Naive thymus-derived CD4-positive, alpha-beta T cell (primary cell): ENCODE data around the gene FHIT. TPM values are rescaled to one million over a fixed set of nuclear protein-coding genes. Genes with fewer than 3 reads are reported as not detected.

Experiments used
- ATAC-seq: fragments of 150-1000 bp; cut with Tn5 transposase; 2 replicates; pipeline ENCODE4 v1.10.0; 2021; ENCODE audit warnings: mild to moderate bottlenecking, moderate library complexity
- CTCF ChIA-PET: fragments of 350-600 bp; sonication (Branson Sonifier 250); formaldehyde crosslinking; loops from one replicate; lab custom pipeline; 2021; ENCODE audit warnings: antibody characterized with exemption; lab: Charles Lee
- POLR2A ChIA-PET: fragments of 350-600 bp; sonication (Branson Sonifier 250); formaldehyde crosslinking; loops from one replicate; lab custom pipeline; 2021; ENCODE audit warnings: antibody characterized with exemption, inconsistent platforms; lab: Charles Lee
- DNase-seq, 9 donors: peaks; one replicate each; pipeline versions ENCODE4 v3.0.0 to v3.0.0-alpha.2; 2020 to 2022; ENCODE audit warnings: mixed read lengths in 1 of 9
- H3K27ac ChIP-seq: one replicate; pipeline ENCODE4 v1.7.0; 2013; ENCODE audit warnings: mild to moderate bottlenecking, low read depth, low read length, moderate library complexity
- H3K27me3 ChIP-seq, 2 donors: one replicate each; pipeline ENCODE4 v1.7.0; 2013; ENCODE audit warnings: low read length in 2 of 2, mild to moderate bottlenecking in 2 of 2, moderate library complexity in 2 of 2; ENCODE audit not compliant: control insufficient read depth in 2 of 2, insufficient read depth in 2 of 2
- H3K36me3 ChIP-seq, 3 experiments: 1 replicate in 2 of 3; 2 replicates in 1 of 3; pipeline ENCODE4 v1.7.0; 2013; ENCODE audit warnings: low read length in 3 of 3, mild to moderate bottlenecking in 3 of 3, moderate library complexity in 1 of 3; ENCODE audit not compliant: insufficient read depth in 3 of 3, control insufficient read depth in 2 of 3
- H3K4me1 ChIP-seq, 2 donors: one replicate each; pipeline ENCODE4 v1.7.0; 2013; ENCODE audit warnings: low read length in 2 of 2, mild to moderate bottlenecking in 2 of 2, moderate library complexity in 1 of 2; ENCODE audit not compliant: control insufficient read depth in 2 of 2, insufficient read depth in 2 of 2
- H3K4me3 ChIP-seq: 2 replicates; pipeline ENCODE4 v1.7.0; 2013; ENCODE audit warnings: mild to moderate bottlenecking, low read length
- H3K9me3 ChIP-seq, 3 experiments: 1 replicate in 2 of 3; 2 replicates in 1 of 3; pipeline ENCODE4 v1.7.0; 2013; ENCODE audit warnings: low read length in 3 of 3; ENCODE audit not compliant: control insufficient read depth in 2 of 3
- H3K27ac Mint-ChIP-seq, 9 donors: one replicate each; pipeline ENCODE4 v1.8.0; 2020 to 2022; ENCODE audit warnings: mixed read lengths in 9 of 9, mild to moderate bottlenecking in 8 of 9, moderate library complexity in 5 of 9, inconsistent platforms in 2 of 9
- H3K27me3 Mint-ChIP-seq, 5 donors: one replicate each; pipeline ENCODE4 v1.8.0; 2021 to 2022; ENCODE audit warnings: mixed read lengths in 5 of 5, mild to moderate bottlenecking in 1 of 5
- H3K36me3 Mint-ChIP-seq, 5 donors: one replicate each; pipeline ENCODE4 v1.8.0; 2020 to 2022; ENCODE audit warnings: mixed read lengths in 5 of 5, mild to moderate bottlenecking in 3 of 5, inconsistent platforms in 1 of 5
- H3K4me1 Mint-ChIP-seq, 7 donors: one replicate each; pipeline ENCODE4 v1.8.0; 2020 to 2022; ENCODE audit warnings: mixed read lengths in 7 of 7, mild to moderate bottlenecking in 3 of 7, inconsistent platforms in 1 of 7
- H3K4me3 Mint-ChIP-seq, 10 donors: one replicate each; pipeline ENCODE4 v1.8.0; 2020 to 2022; ENCODE audit warnings: mild to moderate bottlenecking in 10 of 10, mixed read lengths in 10 of 10, moderate library complexity in 6 of 10, inconsistent platforms in 2 of 10
- H3K9me3 Mint-ChIP-seq, 11 donors: one replicate each; pipeline ENCODE4 v1.8.0; 2020 to 2022; ENCODE audit warnings: mixed read lengths in 11 of 11, mild to moderate bottlenecking in 4 of 11, inconsistent platforms in 1 of 11, moderate library complexity in 1 of 11
- intact Hi-C, 2 donors: fragments of 100-400 bp; cut with micrococcal nuclease; formaldehyde crosslinking; loops; one replicate each; pipeline ENCODE4 v1.15.1; 2023
- microRNA-seq: library from miRNA; unstranded; fragments of <30 nt; microRNA quantifications from one replicate; pipeline ENCODE4 v1.2.0, GENCODE V29; 2022; ENCODE audit warnings: borderline microRNAs expressed
- polyA plus RNA-seq, 2 donors: library from polyadenylated mRNA; unstranded; fragments of 300-500 nt; fragmentation: Illumina TruSeq; gene quantifications; one replicate each; pipeline ENCODE4 v1.2.3, GENCODE V29; 2021
- total RNA-seq, 6 experiments: library from RNA in 5 of 6; stranded (reverse) in 5 of 6; gene quantifications; 1 replicate in 5 of 6; 2 replicates in 1 of 6; pipeline ENCODE4 v1.2.3 and lab custom pipeline; 2021 to 2026

FHIT gene
- total and polyA plus RNA-seq, 7 experiments from 2014 or later: 51.2 to 230 (median 152) TPM

GRCh38 chr3:59704292-59704691, 1547.0 kb downstream of the FHIT start:
- H3K4me3 ChIP-seq: no peak overlapping the region
- H3K9me3 Mint-ChIP-seq: peaks cover 0 to 3% (median 0%) of the 10 kb centered on the region in 11 donors
- CTCF ChIA-PET: interaction anchor here (0.6 kb wide), 1 partner anchor 318 kb away, joined by 3 read pairs; no protein-coding TSS in a partner anchor
- peaks cover 0 to 5% (median 0%) of the 10 kb centered on the region in 5 donors for H3K27me3 Mint-ChIP-seq
- no peak for DNase-seq
- intact Hi-C loops: no loop called here
- H3K4me3 Mint-ChIP-seq: no peak overlapping the region
- H3K36me3 Mint-ChIP-seq: peaks cover 0 to 3% (median 0%) of the 10 kb centered on the region in 5 donors
- no peaks in the 10 kb centered on the region for H3K4me1 Mint-ChIP-seq
- POLR2A ChIA-PET: no interaction called here
- H3K27me3 ChIP-seq: no peaks in the 10 kb centered on the region
- no peaks in the 10 kb centered on the region for H3K9me3 ChIP-seq
- no peaks in the 10 kb centered on the region for H3K36me3 ChIP-seq
- ATAC-seq: no peak
- H3K27ac ChIP-seq: no peak overlapping the region
- H3K27ac Mint-ChIP-seq: no peak overlapping the region
- H3K4me1 ChIP-seq: peaks cover 0 to 1% of the 10 kb centered on the region in 2 donors

- H3K4me1 Mint-ChIP-seq: peaks cover 0 to 6% (median 0%) of the 10 kb centered on the region in 7 donors
- Histone ChIP-seq H3K4me3 (no peak overlapping the region), H3K36me3 (no peaks in the 10 kb centered on the region), H3K4me1 (no peaks in the 10 kb centered on the region), H3K27ac (no peak overlapping the region), H3K9me3 (no peaks in the 10 kb centered on the region), H3K27me3 (no peaks in the 10 kb centered on the region)
- DNase-seq (no peak), ATAC-seq (no peak)
- CTCF ChIA-PET: no interaction called here
- no peak overlapping the region for H3K27ac Mint-ChIP-seq
- peaks cover 0 to under 1% (median 0%) of the 10 kb centered on the region in 5 donors for H3K36me3 Mint-ChIP-seq
- H3K4me3 Mint-ChIP-seq: no peak overlapping the region
- POLR2A ChIA-PET: no interaction called here
- H3K27me3 Mint-ChIP-seq: peaks cover 0 to 5% (median 0%) of the 10 kb centered on the region in 5 donors
- peaks cover 0 to 2% (median 0%) of the 10 kb centered on the region in 11 donors for H3K9me3 Mint-ChIP-seq
- intact Hi-C loops: no loop called here
Measured at GRCh38 chr3:59699648-59700320, 1551.5 kb downstream of the FHIT start.

Small RNAs within 50 kb of the gene (microRNA-seq; reads per million reads assigned to microRNA genes)
- gene MIR548BB: not detected
